GM18861 (cell line): ENCODE data around the gene GALNT9.
"Not testable (repeated sequence)": the region's sequence is repeated elsewhere in the genome, so short reads cannot be mapped to it uniquely, and the experiment has no call there.

Experiments used
- ATAC-seq: cut with Tn5 transposase; IDR thresholded peaks from one replicate; pipeline ENCODE4 v1.9.1; 2021; ENCODE audit not compliant: unreplicated experiment

The GALNT9 gene

DNA sequence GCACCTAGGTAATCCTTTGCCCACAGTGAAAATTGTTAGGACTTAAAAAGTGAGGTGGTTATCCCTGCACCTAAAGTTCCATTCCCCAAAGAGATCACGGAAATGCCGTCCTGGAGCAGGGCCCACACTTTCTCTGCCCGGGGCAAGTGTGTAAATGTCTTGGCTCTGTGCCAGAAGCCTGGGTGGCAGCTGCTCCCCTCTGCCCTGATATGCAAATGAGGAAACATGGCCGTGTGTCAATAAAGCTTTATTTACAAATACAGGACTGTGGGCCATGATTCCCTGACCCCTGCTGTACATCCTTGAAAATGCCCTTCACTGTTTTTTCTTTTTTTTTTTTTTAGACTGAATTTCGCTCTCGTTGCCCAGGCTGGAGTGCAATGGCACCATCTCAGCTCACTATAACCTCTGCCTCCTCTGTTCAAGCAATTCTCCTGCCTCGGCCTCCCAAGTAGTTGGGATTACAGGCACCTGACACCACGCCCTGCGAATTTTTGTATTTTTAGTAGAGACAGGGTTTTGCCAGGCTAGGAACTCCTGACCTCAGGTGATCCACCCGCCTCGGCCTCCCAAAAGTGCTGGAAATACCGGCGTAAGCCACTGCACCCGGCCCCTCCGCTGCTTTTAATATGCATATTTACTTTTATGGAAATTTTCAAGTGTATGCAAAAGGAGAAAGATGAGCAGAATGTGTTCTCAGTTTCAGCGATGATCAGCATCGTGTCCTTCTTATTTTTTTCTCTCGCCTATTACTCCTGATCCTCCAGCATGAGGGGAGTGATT, 75.5 kb downstream of the GALNT9 start:
- ATAC-seq: no peak

DNA sequence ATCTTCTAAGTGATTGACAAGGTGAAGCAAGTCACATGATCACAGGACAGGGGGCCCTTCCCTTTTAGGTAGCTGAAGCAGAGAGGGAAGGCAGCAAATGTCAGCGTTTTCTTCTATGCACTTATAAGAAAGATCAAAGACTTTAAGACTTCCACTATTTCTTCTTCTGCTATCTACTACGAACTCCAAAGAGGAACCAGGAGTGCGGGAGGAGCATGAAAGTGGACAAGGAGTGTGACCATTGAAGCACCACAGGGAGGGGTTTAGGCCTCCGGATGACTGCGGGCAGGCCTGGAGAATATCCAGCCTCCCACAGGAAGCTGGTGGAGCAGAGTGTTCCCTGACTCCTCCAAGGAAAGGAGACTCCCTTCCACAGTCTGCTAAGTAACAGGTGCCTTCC, 76.4 kb downstream of the GALNT9 start:
- ATAC-seq: not testable (repeated sequence)

DNA sequence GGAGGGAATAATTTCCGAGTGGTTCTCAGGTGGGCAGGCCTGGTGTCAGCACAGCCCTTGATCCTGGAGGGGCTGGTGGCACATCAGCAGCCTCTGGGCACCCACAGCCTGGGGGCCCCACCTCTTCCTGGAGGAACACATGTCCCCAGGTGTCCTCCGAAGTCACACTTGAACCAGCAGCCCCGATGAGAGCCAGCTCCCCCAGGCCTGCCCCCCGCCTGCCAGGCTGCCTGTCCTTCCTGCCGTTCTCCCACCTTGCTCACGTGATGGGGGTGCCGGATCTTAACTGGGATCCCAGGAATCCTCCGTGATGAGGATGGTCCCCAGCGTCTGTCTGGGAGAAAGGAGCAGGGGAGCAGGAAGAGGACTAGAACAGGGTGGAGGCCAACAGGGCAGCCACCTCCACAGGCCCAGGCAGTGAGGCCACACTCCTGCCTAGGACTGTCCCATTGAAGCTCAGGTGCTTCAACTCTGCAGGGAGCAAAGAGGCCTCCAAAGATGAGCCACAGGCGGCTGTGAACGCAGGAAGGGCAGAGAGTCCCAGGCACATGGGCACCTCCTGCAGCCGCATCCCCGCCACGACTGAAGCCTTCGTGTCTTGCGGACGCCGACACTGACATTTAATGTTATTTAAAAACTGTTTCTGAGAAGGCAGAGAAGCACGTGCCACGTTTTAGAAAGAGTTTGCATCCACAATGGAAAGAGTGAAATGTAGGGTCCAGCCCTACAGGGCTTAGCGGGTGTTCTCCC, 77.5 kb downstream of the GALNT9 start:
- ATAC-seq: no peak

DNA sequence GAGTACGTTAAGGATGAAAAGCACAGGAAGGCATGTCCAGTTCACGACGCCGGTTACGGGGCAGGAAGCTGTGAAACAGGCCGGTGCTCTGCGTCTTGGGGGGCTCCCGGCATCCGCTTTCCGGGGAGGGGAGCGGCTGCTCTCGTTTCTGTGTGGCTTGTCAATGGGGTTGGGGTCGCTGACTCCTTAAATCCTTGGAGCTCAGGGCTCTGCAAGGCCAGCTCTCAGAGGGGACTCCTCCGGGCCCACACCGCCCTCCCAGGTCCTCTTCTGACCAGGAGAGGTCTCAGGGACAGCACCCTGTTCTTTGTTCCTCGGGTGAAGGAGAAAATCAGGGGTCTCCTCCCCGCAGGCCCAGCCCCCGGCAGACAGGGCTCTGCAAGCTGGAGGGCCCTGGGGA, 78.1 kb downstream of the GALNT9 start:
- ATAC-seq: no peak

DNA sequence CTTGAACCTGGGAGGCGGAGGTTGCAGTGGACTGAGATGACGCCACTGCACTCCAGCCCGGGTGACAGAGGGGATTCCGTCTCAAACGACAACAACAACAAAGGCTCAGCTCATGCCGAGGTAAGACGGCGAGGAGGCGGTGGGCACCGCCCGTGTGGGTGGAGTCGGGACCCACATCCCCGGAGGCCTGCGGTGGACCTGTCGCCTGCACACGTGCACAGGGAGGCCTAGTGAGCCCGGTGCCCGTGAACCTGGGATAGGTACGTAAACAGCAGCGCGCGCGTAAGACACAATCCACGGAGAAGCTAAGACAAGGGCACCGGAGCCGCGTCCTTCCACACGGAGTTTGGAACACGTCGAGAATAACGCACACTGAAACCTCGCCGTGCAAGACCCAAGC, 78.7 kb downstream of the GALNT9 start:
- no peak for ATAC-seq

DNA sequence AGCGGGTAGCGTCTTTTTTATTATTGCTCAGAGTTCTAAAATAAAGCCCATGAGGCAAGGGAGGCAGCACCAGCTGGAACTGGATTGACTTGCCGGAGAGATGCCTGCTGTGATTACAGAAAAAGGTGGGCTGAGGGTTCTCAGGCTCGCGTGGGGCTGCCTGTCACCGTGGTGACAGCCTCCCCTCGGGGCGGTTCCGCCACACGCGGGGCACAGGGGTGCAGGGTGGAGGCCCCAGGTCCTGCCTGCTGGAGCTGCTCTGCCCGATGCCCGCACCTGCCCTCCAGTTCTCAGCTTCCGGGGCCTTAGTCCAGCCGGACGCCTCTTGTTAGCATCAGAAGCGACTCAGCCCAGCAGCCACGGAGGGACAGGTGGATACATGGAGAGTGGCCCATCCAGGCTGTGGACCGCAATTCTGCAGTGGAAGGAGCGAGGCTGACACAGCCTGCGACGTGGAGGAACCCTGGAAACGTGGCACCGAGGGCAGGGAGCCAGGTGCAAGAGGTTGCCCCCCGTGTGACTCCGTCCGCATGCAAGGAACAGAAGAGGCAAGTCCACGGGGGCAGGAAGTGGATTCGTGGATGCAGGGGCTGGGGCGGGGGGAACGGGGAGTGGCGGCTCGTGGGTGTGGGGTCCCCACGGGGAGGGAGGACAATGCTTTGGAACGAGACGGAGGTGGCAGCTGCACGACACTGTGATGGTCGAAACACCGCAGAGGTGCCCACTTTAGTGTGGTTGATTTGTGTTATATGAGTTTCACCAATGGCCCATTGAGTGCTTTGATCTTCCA, 79.5 kb downstream of the GALNT9 start:
- no peak for ATAC-seq

DNA sequence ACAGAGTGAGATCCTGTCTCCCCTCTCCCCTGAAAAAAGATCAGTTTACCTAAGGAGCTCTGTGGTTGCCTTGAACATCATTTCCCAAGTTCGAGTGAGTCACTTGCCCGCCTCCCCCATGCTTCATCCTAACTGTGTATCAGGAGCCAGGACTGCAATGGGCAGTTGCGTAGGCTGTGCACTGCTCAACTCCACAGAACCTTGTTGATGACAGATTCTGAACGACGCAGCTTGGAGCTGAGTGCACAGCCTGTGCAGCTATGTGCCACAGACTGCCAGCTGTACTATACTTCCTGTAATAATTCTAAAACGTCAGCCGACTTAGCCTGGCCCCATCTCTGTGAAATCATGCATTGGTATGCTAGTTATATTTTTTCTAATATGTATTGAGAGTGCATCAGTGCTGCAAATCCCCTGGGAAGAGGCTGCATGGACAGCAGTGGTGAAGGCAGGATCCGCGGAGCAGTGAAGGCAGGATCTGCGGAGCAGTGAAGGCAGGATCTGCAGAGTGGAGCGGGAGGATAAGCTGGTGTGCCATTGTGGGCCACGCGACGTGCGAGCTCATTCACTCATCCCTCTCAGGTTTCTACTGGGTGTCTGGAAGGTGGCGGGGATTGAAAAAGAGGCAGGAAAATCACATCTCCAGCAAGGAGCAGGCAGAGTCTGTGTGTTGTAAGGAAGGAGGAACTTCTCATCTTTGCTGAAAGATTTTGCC, 80.8 kb downstream of the GALNT9 start:
- no peak for ATAC-seq

DNA sequence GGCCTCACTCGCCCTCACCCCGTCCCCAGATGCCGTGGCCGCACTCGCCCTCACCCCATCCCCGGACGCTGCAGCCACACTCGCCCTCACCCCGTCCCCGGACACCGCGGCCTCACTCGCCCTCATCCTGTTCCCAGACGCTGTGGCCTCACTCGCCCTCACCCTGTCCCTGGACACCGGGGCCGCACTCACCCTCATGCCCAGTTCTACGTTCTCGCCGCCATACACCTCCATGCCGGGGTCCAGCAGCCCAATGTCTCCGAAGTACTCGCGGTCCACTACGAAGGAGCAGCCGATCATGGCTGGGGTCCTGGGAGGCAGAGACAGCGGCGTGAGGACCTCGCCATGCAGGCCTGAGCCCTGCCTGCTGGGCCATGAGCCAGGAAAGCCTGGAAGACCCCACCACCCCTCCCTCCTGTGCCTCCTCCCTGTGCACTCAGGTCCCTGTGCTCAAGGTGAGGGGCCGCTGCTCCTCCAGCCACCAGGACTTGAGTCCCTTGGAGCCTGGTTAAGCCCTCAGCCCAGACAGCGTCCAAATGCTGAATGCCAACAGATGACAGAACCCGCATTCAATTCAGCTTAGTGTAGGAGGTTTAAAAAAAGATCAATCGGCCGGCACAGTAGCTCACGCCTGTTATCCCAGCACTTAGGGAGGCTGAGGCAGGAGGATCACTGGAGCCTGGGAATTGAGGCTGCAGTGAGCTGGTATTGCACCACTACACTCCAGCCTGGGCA, 81.5 kb downstream of the GALNT9 start:
- ATAC-seq: no peak

DNA sequence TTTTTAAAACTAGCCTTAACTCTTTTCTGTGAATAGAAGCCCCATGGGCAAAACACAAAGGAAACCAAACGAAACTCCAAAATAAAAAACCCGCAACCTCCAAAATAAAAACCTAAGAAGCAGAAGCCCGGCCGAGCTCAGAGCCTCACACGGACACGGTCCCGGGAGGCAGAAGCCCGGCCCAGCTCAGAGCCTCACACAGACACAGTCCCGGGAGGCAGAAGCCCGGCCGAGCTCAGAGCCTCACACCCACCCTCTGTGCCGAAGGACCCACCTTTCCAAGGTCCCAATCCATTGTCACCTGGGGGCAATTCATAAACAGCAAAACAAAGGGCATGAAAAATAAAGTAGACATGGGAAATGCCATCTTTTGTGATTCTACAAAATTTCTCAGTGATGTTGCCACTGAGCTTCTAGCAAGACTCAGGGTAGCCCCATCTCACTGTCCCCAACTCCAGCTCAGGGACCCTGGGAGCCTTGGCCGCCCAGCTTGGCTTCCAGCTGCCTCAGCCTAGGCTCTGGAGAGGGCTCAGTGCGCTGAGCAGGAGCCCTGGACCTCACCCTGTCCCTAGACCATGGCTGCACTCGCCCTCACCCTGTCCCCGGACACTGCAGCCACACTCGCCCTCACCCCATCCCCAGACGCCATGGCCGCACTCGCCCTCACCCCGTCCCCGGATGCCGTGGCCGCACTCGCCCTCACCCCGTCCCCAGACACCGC, 82.2 kb downstream of the GALNT9 start:
- no peak for ATAC-seq

DNA sequence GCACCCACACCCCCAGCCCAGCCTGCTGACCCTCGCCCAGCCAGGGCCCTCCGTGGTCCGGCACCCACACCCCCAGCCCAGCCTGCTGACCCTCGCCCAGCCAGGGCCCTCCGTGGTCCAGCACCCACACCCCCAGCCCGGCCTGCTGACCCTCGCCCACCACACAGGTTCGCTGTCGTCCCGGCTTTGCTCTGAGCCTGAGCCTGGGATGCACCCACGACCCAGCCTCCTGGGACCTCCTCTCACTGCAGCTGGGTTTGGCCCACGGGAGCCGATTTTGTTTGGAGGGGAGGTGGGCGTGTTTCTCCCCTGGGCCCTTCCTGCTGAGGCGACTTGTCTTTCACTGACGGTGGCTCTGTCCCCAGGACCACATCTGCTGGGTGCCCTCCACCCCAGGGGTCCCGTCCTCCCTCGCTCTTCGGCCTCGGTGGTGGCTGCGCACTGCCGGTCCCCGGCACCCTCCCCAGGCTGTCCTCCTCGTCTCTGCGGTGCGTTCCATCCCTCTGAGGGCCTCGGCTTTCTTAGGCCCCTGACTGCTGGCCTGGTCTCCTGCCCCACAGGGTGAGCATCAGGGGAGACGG, 83.8 kb downstream of the GALNT9 start:
- no peak for ATAC-seq

DNA sequence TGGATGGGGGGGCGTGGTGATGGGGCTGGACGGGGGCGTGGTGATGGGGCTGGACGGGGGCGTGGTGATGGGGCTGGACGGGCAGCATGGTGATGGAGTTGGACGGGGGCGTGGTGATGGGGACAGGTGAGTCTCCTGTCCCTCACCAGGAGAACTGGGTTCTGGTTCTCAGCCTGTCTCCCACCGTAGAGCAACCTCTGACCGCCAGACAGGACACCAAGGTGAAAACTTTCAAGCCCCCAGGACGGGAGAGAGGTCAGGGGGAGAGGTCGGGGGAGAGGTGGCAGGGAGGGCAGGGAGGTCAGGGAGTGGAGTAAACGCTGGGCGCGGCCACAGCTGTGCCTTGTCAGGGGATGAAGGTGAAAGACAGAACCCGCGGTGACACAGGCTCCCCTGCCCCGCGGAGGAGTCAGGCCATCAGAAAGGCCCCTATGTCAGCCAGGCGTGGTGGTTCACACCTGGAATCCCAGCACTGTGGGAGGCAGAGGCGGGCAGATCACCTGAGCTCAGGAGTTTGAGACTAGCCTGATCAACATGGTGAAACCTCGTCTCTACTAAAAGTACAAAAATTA, 84.6 kb downstream of the GALNT9 start:
- ATAC-seq: no peak

DNA sequence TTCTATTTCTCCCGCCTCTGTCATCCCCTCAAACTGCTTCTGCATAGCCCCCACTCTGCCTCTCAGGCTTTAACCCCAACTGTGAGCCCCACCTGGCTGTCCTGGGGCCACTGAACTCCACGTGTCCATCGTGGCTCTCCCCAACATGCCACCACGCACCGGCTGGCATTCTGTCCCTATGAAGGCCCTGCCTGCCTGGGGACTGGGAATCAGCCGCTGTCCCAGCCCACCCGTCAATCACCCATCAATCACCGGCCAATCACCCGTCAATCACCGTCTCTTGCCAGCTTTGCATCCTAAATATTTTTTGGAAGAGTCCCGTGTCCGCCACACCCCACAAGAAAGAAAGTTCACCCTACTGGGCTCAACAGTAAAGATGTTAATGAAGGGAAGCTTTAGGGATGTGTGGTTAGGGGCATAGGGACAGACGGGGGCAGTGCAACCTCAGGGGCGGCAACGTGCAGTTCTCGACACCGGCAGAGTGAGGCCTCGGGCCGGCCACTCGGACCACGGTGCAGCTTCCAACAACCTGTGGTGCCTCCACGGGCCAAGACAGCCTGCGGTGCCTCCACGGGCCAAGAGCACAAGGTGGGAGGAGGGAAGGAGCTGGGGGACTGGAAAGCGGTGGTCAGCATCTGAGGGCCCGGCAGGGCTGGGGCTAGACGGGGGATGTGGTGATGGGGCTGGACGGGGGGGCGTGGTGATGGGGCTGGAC, 85.6 kb downstream of the GALNT9 start:
- ATAC-seq: no peak

DNA sequence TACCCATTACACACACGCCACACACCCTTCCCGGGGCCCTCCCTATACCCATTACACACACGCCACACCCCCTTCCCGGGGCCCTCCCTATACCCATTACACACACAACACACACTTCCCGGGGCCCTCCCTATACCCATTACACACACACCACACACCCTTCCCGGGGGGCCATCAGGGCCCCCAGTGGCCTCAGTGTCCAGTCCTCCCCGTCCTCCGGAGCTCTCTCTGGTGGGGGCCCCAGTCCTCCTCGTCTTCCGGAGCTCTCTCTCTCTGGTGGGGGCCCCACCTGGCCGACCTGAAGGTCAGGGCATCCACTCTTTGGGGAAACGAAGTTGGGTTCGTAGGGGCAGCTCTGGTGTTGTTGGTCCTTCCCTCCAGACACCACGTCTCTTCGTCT, 86.2 kb downstream of the GALNT9 start:
- not testable (repeated sequence) for ATAC-seq

DNA sequence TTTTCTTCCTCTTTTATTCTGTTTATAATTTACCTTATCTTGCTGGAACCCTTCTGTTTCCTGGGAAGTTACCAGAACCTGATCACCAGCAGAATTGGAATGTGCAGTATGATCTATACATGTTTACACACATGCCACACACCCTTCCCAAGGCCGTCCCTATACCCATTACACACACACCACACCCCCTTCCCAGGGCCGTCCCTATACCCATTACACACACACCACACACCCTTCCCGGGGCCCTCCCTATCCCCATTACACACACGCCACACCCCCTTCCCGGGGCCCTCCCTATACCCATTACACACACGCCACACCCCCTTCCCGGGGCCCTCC, 88.8 kb downstream of the GALNT9 start:
- not testable (repeated sequence) for ATAC-seq

DNA sequence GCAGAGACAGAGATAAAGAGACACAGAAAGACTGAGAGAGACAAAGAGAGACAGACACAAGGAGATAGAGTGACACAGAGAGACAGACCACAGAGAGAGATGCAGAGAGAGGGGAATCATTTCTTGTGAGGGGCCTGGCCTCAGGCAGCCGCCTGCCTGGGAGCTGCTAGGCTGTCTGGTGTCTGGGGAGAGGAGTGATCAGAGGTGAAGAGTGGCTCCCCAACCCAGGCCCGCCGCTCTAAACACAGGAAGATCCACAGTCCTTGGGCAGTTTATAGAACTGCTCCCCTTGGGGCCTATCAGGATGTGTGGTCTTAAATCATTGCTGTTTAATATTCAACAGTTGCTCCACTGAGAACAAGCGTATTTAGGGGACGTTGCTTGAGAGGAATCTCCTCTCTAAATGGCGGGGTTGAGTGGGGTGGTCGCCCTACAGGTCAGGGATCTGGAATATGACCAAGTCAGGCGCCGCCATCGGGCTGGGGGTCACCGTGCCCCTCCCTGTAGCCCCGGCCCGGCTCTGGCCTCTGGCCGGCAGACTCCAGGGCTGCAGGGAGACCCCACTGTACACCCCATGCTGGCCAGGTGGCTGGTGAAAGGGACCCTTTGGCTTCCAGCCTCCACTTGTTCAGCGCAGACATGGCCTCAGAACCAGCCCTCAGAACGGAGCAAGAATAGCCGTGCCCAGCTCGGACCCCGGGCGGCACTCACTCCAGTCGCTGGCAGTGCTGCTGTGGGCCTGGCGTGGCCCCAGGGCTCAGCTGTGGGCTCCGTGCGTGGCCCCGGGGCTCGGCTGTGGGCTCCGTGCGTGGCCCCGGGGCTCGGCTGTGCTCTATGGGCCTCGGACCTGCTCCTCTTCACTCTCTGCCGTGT, 89.4 kb downstream of the GALNT9 start:
- no peak for ATAC-seq

DNA sequence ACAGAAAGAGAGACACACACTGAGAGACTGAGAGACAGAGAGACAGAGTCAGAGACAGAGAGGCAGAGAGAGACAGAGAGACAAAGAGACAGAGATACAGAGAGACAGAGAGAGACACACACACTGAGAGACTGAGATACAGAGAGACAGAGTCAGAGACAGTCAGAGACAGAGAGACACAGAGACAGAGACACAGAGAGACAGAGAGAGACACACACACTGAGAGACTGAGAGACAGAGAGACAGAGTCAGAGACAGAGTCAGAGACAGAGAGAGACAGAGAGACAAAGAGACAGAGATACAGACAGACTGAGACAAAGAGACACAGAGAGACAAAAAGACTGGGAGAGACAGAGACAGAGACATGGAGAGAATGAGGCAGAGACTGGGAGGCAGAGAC, 90.0 kb downstream of the GALNT9 start:
- ATAC-seq: no peak

DNA sequence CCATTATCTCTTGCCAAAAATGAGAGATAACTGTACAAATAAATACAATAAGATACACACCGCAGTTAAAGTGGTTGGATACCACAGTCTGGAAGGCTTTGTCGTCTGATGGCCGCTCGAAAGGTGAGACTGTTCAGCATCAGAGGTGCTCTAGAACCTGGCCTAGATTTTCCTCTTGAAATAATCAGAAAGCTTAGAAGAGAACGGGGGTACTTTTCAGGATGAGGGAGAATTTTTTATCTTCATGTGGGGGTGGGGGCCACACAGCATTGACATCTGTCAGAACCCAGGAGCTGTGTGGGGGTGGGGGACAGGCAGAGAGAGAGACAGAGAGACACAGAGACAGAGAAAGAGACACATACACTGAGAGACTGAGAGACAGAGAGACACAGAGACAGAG, 90.5 kb downstream of the GALNT9 start:
- ATAC-seq: no peak

DNA sequence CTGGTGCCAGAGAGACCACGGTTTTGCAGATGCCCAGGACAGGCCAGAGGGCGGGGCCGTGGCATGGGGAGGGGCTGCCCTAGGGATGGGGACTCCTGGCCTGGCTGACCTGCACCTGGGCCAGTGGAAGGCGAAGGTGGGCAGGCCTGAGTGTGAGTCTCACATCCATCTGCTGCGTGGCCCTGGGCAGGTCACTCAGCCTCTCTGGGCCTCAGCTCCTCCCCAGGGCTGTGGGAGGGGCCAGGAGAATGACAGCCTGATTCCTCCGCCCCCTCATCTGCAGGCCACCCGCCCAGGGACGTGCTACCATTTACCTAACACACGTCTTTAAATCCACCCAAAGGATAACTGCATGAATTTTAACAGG, 90.9 kb downstream of the GALNT9 start:
- ATAC-seq: no peak
